Measurements from ENCODE around the gene SPTLC3.

DNA sequence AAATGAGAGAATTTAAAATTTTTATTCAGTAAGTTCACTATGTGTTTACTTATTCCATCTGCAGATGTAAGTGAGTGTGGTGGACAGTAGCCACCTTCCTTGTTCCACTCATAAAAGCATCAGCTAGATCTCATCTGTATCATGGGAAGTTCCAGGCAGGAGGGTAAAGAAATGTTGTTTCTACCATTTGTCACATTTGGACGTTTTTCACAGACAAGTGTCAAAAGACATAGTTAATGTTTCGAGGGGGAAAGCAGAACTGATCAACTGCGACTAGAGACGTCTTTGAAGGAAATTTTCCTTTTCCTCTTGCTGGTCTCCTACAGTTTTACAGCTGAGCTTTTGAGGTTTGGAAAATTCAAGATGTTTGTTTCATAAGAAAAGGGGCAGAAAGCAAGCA lies 156.4 kb downstream of the SPTLC3 start:
- TF ChIP-seq POLR2A (IDR thresholded peaks at IDR 0.05) = no peak
- TF ChIP-seq, protein P1, sequence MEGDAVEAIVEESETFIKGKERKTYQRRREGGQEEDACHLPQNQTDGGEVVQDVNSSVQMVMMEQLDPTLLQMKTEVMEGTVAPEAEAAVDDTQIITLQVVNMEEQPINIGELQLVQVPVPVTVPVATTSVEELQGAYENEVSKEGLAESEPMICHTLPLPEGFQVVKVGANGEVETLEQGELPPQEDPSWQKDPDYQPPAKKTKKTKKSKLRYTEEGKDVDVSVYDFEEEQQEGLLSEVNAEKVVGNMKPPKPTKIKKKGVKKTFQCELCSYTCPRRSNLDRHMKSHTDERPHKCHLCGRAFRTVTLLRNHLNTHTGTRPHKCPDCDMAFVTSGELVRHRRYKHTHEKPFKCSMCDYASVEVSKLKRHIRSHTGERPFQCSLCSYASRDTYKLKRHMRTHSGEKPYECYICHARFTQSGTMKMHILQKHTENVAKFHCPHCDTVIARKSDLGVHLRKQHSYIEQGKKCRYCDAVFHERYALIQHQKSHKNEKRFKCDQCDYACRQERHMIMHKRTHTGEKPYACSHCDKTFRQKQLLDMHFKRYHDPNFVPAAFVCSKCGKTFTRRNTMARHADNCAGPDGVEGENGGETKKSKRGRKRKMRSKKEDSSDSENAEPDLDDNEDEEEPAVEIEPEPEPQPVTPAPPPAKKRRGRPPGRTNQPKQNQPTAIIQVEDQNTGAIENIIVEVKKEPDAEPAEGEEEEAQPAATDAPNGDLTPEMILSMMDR (IDR thresholded peaks at IDR 0.05) = no peak

Measured in lower leg skin (tissue), 3 donors.